Mucosa of stomach (tissue), 1 donor: ENCODE results near the gene NDUFS3.

Source experiments
- H3K27me3 ChIP-seq: one replicate; pipeline ENCODE4 v1.7.0; 2013; ENCODE audit warnings: mild to moderate bottlenecking, low read length; ENCODE audit not compliant: control insufficient read depth, insufficient read depth
- H3K36me3 ChIP-seq: one replicate; pipeline ENCODE4 v1.7.0; 2013; ENCODE audit warnings: low read length; ENCODE audit not compliant: control insufficient read depth, insufficient read depth
- H3K4me1 ChIP-seq: one replicate; pipeline ENCODE4 v1.7.0; 2013; ENCODE audit warnings: mild to moderate bottlenecking, low read length; ENCODE audit not compliant: control insufficient read depth, insufficient read depth
- H3K4me3 ChIP-seq: one replicate; pipeline ENCODE4 v1.7.0; 2013; ENCODE audit warnings: low read length
- H3K9ac ChIP-seq: one replicate; pipeline ENCODE4 v1.7.0; 2013; ENCODE audit warnings: mild to moderate bottlenecking, low read length, moderate library complexity
- H3K9me3 ChIP-seq: one replicate; pipeline ENCODE4 v1.7.0; 2013; ENCODE audit warnings: mild to moderate bottlenecking, low read length, moderate library complexity; ENCODE audit not compliant: control insufficient read depth
- donor health status: Pancreatic carcinoma.

Gene NDUFS3

GRCh38 chr11:47586098-47586855 lies 7.4 kb downstream of the NDUFS3 start, which contains the start of gene FAM180B:
FAM180B (plus strand) TSS chr11:47586678; CDS start chr11:47586769, 91 bp downstream.
- Histone ChIP-seq H3K4me3 (no peak within 1 kb of the TSS), H3K27me3 (peaks cover 17% of the 10 kb centered on the region), H3K36me3 (peaks cover 8% of the 10 kb centered on the region), H3K4me1 (no peaks in the 10 kb centered on the region), H3K9ac (no peak within 1 kb of the TSS), H3K9me3 (no peaks in the 10 kb centered on the region)

DNA sequence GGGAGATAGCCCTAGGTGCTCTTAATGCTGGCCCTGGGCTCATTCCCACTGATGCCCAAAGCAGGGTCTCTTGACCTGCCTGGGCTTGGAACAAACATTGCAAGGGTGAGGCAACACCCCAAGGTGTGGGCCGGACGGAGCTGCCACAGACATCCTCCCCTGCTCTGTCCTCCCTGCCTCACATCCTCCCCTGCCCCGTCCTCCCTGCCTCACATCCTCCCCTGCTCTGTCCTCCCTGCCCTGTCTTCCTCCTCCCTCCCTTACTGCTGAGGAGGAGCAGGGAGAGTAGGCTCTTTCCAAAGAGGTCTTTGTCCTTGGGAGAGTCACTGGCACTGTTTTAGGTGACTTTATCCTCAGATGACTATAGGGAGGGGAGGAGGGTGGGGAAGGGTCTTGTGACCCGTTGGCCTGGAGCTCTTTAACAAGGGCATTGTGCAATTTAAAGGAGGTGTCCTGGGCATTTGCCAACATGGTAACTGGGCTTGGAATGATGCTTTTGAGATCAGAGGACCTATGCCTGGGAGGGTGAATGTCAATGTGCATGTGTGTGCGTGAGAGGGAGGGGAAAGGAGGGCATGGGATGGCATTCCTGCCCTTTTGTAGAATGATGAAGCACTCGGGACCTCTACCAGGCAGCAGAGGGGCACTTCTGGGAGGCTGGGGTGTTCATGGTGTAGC lies 8.3 kb downstream of the NDUFS3 start:
- Histone ChIP-seq H3K9ac (no peak overlapping the region), H3K27me3 (peaks cover 22% of the 10 kb centered on the region), H3K4me1 (no peaks in the 10 kb centered on the region), H3K4me3 (no peak overlapping the region), H3K9me3 (no peaks in the 10 kb centered on the region), H3K36me3 (peaks cover 5% of the 10 kb centered on the region)

GRCh38 chr11:47587723-47588326 lies 9.0 kb downstream of the NDUFS3 start:
- no peak overlapping the region for H3K9ac ChIP-seq

DNA sequence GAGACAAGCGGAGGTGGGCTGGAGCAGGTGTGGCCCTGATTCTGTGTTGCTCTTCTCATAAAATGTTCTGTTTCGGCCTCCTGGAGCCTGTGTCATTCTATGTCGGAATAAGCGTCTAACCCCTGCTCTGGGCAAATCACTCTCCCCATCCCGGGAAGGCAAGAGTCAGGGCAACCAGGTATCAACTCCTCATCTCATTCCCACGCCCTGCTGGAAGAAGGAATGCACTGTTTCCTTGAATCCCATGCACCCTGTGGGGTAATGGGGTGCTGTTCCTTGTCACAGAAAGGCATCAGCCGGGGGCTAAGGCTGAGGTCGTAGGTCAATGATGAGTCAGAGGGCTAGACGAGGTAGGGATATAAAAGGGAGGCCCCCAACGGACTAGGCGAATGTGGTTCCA lies 10.2 kb downstream of the NDUFS3 start:
- no peak overlapping the region for H3K9ac ChIP-seq
- H3K36me3 ChIP-seq: no peaks in the 10 kb centered on the region
- peaks cover 40% of the 10 kb centered on the region for H3K27me3 ChIP-seq
- H3K4me1 ChIP-seq: peaks cover 4% of the 10 kb centered on the region
- no peaks in the 10 kb centered on the region for H3K9me3 ChIP-seq
- H3K4me3 ChIP-seq: no peak overlapping the region

More at GRCh38 chr11:47587723-47588326, 9.0 kb downstream of the NDUFS3 start:
- Histone ChIP-seq H3K4me1 (no peaks in the 10 kb centered on the region), H3K9me3 (no peaks in the 10 kb centered on the region), H3K27me3 (peaks cover 28% of the 10 kb centered on the region), H3K36me3 (no peaks in the 10 kb centered on the region), H3K4me3 (no peak overlapping the region)

DNA sequence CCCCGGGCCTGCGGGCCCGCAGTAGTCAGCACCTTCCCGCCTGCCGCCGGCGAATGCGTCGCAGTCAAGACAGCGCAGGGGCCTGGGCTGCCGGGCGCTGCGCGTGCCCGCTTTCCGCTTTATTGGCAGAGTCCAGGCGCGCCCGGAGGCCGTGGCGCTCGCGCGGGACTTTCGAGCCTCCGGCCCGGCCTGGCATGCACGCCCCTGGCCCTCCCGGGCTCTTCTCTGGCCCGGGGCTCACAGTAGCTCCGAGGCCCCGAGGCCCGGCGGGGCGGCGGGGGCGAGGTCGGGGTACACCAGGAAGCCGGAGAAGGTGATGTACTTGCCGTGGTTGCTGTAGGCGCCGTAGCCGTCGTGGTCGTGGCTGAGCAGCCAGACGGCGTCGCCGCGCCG lies 10.7 kb downstream of the NDUFS3 start:
- Histone ChIP-seq H3K9me3 (no peaks in the 10 kb centered on the region), H3K27me3 (peaks cover 45% of the 10 kb centered on the region), H3K9ac (no peak overlapping the region), H3K4me3 (no peak overlapping the region), H3K36me3 (no peaks in the 10 kb centered on the region), H3K4me1 (peaks cover 4% of the 10 kb centered on the region)

- Histone ChIP-seq H3K4me1 (peaks cover 4% of the 10 kb centered on the region), H3K4me3 (no peak overlapping the region), H3K27me3 (peaks cover 51% of the 10 kb centered on the region), H3K9ac (no peak overlapping the region), H3K36me3 (no peaks in the 10 kb centered on the region), H3K9me3 (no peaks in the 10 kb centered on the region)
Observed at GRCh38 chr11:47589977-47590861, 11.3 kb downstream of the NDUFS3 start.

DNA sequence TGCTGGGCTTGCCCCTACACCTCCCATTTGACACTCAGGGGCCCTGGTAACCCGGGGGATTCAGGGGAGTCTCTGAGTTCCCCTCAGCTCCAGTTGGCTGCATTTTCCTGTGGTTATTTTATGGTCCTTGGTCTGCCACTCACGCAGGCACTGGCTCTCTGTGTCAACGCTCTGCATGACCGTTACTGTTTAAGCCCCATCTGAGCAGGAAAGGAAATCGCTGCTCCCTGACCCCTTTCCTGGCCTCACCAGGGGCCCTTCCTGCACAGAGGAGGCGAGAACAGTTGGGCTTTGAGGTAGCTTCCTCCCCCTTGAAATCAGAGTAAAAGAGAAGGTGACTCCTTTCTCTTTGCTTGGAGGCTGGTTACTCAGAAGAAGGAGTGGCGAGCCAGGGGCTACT lies 12.9 kb downstream of the NDUFS3 start:
- peaks cover 4% of the 10 kb centered on the region for H3K4me1 ChIP-seq
- H3K9ac ChIP-seq: no peak overlapping the region
- no peaks in the 10 kb centered on the region for H3K36me3 ChIP-seq
- no peaks in the 10 kb centered on the region for H3K9me3 ChIP-seq
- H3K4me3 ChIP-seq: no peak overlapping the region
- peaks cover 54% of the 10 kb centered on the region for H3K27me3 ChIP-seq

DNA sequence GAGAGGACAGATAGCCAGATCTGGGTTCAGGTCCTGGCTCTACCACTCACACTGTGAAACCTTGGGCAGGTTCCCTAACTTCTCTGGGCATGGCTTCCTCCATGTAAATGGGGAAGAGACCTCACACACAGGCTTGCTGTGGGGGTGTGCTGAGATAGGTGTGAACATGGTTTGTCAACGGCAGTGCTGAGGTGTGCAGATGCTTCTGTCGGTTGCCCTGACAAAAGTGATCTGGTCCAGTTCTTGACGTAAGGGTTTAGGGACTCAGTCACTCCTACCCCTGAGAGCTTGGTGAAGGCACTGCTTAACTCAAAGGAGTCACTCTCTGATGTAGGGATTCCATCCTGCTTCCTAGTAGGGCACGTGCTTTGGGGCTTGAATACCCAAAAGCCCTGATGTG lies 13.4 kb downstream of the NDUFS3 start:
- Histone ChIP-seq H3K36me3 (no peaks in the 10 kb centered on the region), H3K27me3 (peaks cover 54% of the 10 kb centered on the region), H3K9ac (no peak overlapping the region), H3K9me3 (no peaks in the 10 kb centered on the region), H3K4me3 (no peak overlapping the region), H3K4me1 (peaks cover 4% of the 10 kb centered on the region)

- Histone ChIP-seq H3K4me1 (peaks cover 4% of the 10 kb centered on the region), H3K36me3 (no peaks in the 10 kb centered on the region), H3K4me3 (no peak overlapping the region), H3K9ac (no peak overlapping the region), H3K9me3 (no peaks in the 10 kb centered on the region), H3K27me3 (peaks cover 54% of the 10 kb centered on the region)
Observed at GRCh38 chr11:47592970-47593369, 14.1 kb downstream of the NDUFS3 start.

- Histone ChIP-seq H3K4me1 (peaks cover 4% of the 10 kb centered on the region), H3K36me3 (no peaks in the 10 kb centered on the region), H3K9me3 (no peaks in the 10 kb centered on the region), H3K9ac (no peak overlapping the region), H3K27me3 (peaks cover 54% of the 10 kb centered on the region), H3K4me3 (no peak overlapping the region)
Observed at GRCh38 chr11:47593492-47593933, 14.6 kb downstream of the NDUFS3 start.

- Histone ChIP-seq H3K36me3 (no peaks in the 10 kb centered on the region), H3K4me1 (peaks cover 4% of the 10 kb centered on the region), H3K9me3 (no peaks in the 10 kb centered on the region), H3K9ac (no peak within 1 kb of the TSS), H3K4me3 (no peak within 1 kb of the TSS), H3K27me3 (peaks cover 54% of the 10 kb centered on the region)
Observed at GRCh38 chr11:47593934-47594855, 15.3 kb downstream of the NDUFS3 start, which contains the start of gene C1QTNF4. C1QTNF4 (minus strand) TSS chr11:47594411; CDS start chr11:47590810, 3,601 bp downstream.
